T-cell (primary cell): ENCODE results near the gene TRAF4. TPM values are rescaled to one million over a fixed set of nuclear protein-coding genes. Genes with fewer than 3 reads are reported as not detected.

Experiments
- ATAC-seq, 4 experiments: fragments of 200-7000 bp in 3 of 4; fragments of 150-1000 bp in 1 of 4; cut with Tn5 transposase; replicated peaks in 1 of 4; 1 replicate in 3 of 4; 2 replicates in 1 of 4; pipeline ENCODE4 v1.10.0; 2021; ENCODE audit warnings: moderate library complexity in 3 of 4, mild to moderate bottlenecking in 2 of 4, moderate number of reproducible peaks in 1 of 4
- CTCF ChIA-PET, 2 donors: fragments of 300-600 bp; sonication (Branson Sonifier 250); formaldehyde crosslinking; loops; one replicate each; lab custom pipeline; 2022; ENCODE audit warnings: antibody characterized with exemption in 2 of 2; lab: Charles Lee
- POLR2A ChIA-PET, 2 donors: fragments of 300-600 bp; sonication (Branson Sonifier 250); formaldehyde crosslinking; loops; one replicate each; lab custom pipeline; 2022; ENCODE audit warnings: antibody characterized with exemption in 2 of 2; lab: Charles Lee
- DNase-seq, 35 experiments: peaks; one replicate each; pipeline versions ENCODE4 v3.0.0 to v3.0.0-alpha.2; 2013 to 2023
- H3K27ac ChIP-seq: one replicate; pipeline ENCODE4 v1.5.1; 2013; ENCODE audit warnings: low read length
- H3K27me3 ChIP-seq, 2 experiments: replicated peaks in 1 of 2; 1 replicate in 1 of 2; 2 replicates in 1 of 2; pipeline versions ENCODE4 v1.6.1 to v1.7.0; 2013; ENCODE audit warnings: low read length in 1 of 2, mixed read lengths in 1 of 2; ENCODE audit not compliant: control insufficient read depth in 2 of 2, insufficient read depth in 2 of 2; ENCODE audit errors: extremely low read depth in 1 of 2
- H3K36me3 ChIP-seq, 2 donors: 1 replicate in 1 of 2; 2 replicates in 1 of 2; pipeline versions ENCODE4 v1.6.1 to v1.7.0; 2013; ENCODE audit warnings: low read length in 1 of 2; ENCODE audit not compliant: control insufficient read depth in 2 of 2, insufficient read depth in 1 of 2; ENCODE audit errors: extremely low read depth in 1 of 2
- H3K4me1 ChIP-seq, 2 experiments: 1 replicate in 1 of 2; 2 replicates in 1 of 2; pipeline versions ENCODE4 v1.6.1 to v1.7.0; 2013; ENCODE audit warnings: low read length in 2 of 2, mixed read lengths in 1 of 2; ENCODE audit not compliant: insufficient read depth in 2 of 2, control insufficient read depth in 1 of 2; ENCODE audit errors: extremely low read depth in 1 of 2
- H3K4me3 ChIP-seq, 2 donors: 1 replicate in 1 of 2; 2 replicates in 1 of 2; pipeline versions ENCODE4 v1.5.1 to v1.7.0; 2013; ENCODE audit warnings: mild to moderate bottlenecking in 2 of 2, low read length in 1 of 2, moderate library complexity in 1 of 2; ENCODE audit not compliant: control insufficient read depth in 1 of 2; ENCODE audit errors: extremely low read depth in 1 of 2
- H3K9me3 ChIP-seq: 2 replicates; pipeline ENCODE4 v1.7.0; 2013
- H3K27ac Mint-ChIP-seq, 2 donors: one replicate each; pipeline ENCODE4 v1.8.0; 2020 to 2021; ENCODE audit warnings: mild to moderate bottlenecking in 2 of 2, mixed read lengths in 2 of 2
- H3K27me3 Mint-ChIP-seq, 2 donors: one replicate each; pipeline ENCODE4 v1.8.0; 2021 to 2022; ENCODE audit warnings: mixed read lengths in 2 of 2
- H3K36me3 Mint-ChIP-seq: one replicate; pipeline ENCODE4 v1.8.0; 2021; ENCODE audit warnings: mixed read lengths
- H3K4me1 Mint-ChIP-seq, 3 donors: one replicate each; pipeline ENCODE4 v1.8.0; 2020 to 2022; ENCODE audit warnings: mixed read lengths in 3 of 3, mild to moderate bottlenecking in 1 of 3
- H3K4me3 Mint-ChIP-seq, 3 donors: one replicate each; pipeline ENCODE4 v1.8.0; 2020 to 2022; ENCODE audit warnings: mild to moderate bottlenecking in 3 of 3, mixed read lengths in 3 of 3, moderate library complexity in 3 of 3
- H3K9me3 Mint-ChIP-seq, 3 donors: one replicate each; pipeline ENCODE4 v1.8.0; 2020 to 2022; ENCODE audit warnings: mixed read lengths in 3 of 3
- WGBS: methylation state at CpG from one replicate; pipeline ENCODE4 v1.1.5; 2013; ENCODE audit warnings: missing lambda C conversion rate; ENCODE audit not compliant: insufficient coverage; 5-methylcytosine and 5-hydroxymethylcytosine counted together
- total RNA-seq, 35 experiments: library from RNA in 6 of 35; stranded (reverse) in 6 of 35; fragments of 120-200 nt in 1 of 35; gene quantifications; one replicate each; pipeline versions ENCODE4 v1.2.1 to v1.2.4 and lab custom pipeline; 2013 to 2026

Gene TRAF4
- total RNA-seq, 5 donors from 2014 or later (not counting 1 experiment from before 2014, with no cell fraction given), result 37.5 to 226 (median 42.5) TPM

- ChIA-PET CTCF (interaction anchor here (0.7 to 2.0 kb wide), 4 partner anchors 30 to 105 kb away, joined by 3 to 5 read pairs (median 3); partner anchors contain the start of gene TLCD1 (in 1 of the 2)), POLR2A (interaction anchor here in 1 of 2 donors (0.6 to 0.7 kb wide), 2 partner anchors 21 to 67 kb away, joined by 3 to 5 read pairs; no protein-coding TSS in a partner anchor)
- Mint-ChIP-seq H3K36me3 (peaks cover 23% of the 10 kb centered on the region), H3K27ac (peak overlapping the region; percentile 19 to 33), H3K27me3 (no peaks in the 10 kb centered on the region), H3K4me1 (peaks cover 0 to 3% (median 0%) of the 10 kb centered on the region in 3 donors), H3K9me3 (no peaks in the 10 kb centered on the region), H3K4me3 (no peak overlapping the region)
- no peak overlapping the region for H3K4me3 ChIP-seq
- no peaks in the 10 kb centered on the region for H3K4me1 ChIP-seq
- no peak overlapping the region for H3K27ac ChIP-seq
- H3K36me3 ChIP-seq, result peaks cover 9 to 37% of the 10 kb centered on the region in 2 donors
- no peak for ATAC-seq
- DNase-seq, result no peak
- H3K9me3 ChIP-seq, result no peaks in the 10 kb centered on the region
- 100% methylated on average over 2 of the region's 5 CpGs for WGBS
- no peaks in the 10 kb centered on the region for H3K27me3 ChIP-seq
These were observed 12.4 kb downstream of the TRAF4 start for GRCh38 chr17:28756049-28756804.

- H3K27ac ChIP-seq, result no peak overlapping the region
- DNase-seq (no peak), ATAC-seq (no peak)
- no peaks in the 10 kb centered on the region for H3K9me3 ChIP-seq
- CTCF ChIA-PET, result interaction anchor here in 1 of 2 donors (0.6 kb wide), 1 partner anchor 31 kb away, joined by 3 read pairs; no protein-coding TSS in a partner anchor
- peaks cover 0 to under 1% (median under 1%) of the 10 kb centered on the region in 3 donors for H3K4me1 Mint-ChIP-seq
- H3K27me3 ChIP-seq, result no peaks in the 10 kb centered on the region
- peaks cover 26% of the 10 kb centered on the region for H3K36me3 Mint-ChIP-seq
- no peak overlapping the region for H3K4me3 Mint-ChIP-seq
- WGBS, result 99% methylated on average over 32 of the region's 32 CpGs
- no peaks in the 10 kb centered on the region for H3K4me1 ChIP-seq
- H3K4me3 ChIP-seq, result no peak overlapping the region
- H3K27ac Mint-ChIP-seq, result no peak overlapping the region
- H3K9me3 Mint-ChIP-seq, result no peaks in the 10 kb centered on the region
- POLR2A ChIA-PET, result no interaction called here
- no peaks in the 10 kb centered on the region for H3K27me3 Mint-ChIP-seq
- peaks cover 11 to 46% of the 10 kb centered on the region in 2 donors for H3K36me3 ChIP-seq
These were observed 14.8 kb downstream of the TRAF4 start for GRCh38 chr17:28758411-28759121.

- Histone ChIP-seq H3K4me3 (no peak overlapping the region), H3K27me3 (no peaks in the 10 kb centered on the region), H3K27ac (no peak overlapping the region), H3K36me3 (peaks cover 11 to 46% of the 10 kb centered on the region in 2 donors), H3K4me1 (no peaks in the 10 kb centered on the region), H3K9me3 (no peaks in the 10 kb centered on the region)
- CTCF ChIA-PET, result no interaction called here
- no peaks in the 10 kb centered on the region for H3K27me3 Mint-ChIP-seq
- POLR2A ChIA-PET, result no interaction called here
- H3K36me3 Mint-ChIP-seq, result peaks cover 29% of the 10 kb centered on the region
- no peak overlapping the region for H3K4me3 Mint-ChIP-seq
- 98% methylated on average over 12 of the region's 18 CpGs for WGBS
- DNase-seq (no peak), ATAC-seq (no peak)
- peaks cover 3 to 6% (median 4%) of the 10 kb centered on the region in 3 donors for H3K4me1 Mint-ChIP-seq
- H3K9me3 Mint-ChIP-seq, result no peaks in the 10 kb centered on the region
- H3K27ac Mint-ChIP-seq, result no peak overlapping the region
These were observed 15.6 kb downstream of the TRAF4 start for GRCh38 chr17:28759256-28759865.

- Mint-ChIP-seq H3K9me3 (no peaks in the 10 kb centered on the region), H3K36me3 (peaks cover 29% of the 10 kb centered on the region), H3K27me3 (no peaks in the 10 kb centered on the region), H3K4me1 (peaks cover 3 to 6% (median 4%) of the 10 kb centered on the region in 3 donors), H3K27ac (no peak overlapping the region), H3K4me3 (no peak overlapping the region)
- no peaks in the 10 kb centered on the region for H3K9me3 ChIP-seq
- H3K4me1 ChIP-seq, result no peaks in the 10 kb centered on the region
- H3K27me3 ChIP-seq, result no peaks in the 10 kb centered on the region
- ATAC-seq, result no peak
- H3K27ac ChIP-seq, result no peak overlapping the region
- H3K4me3 ChIP-seq, result no peak overlapping the region
- H3K36me3 ChIP-seq, result peaks cover 11 to 52% of the 10 kb centered on the region in 2 donors
- ChIA-PET CTCF (interaction anchor here (0.6 to 0.8 kb wide), 3 partner anchors 27 to 356 kb away, joined by 3 read pairs; no protein-coding TSS in a partner anchor), POLR2A (interaction anchor here (0.7 to 1.6 kb wide), 2 partner anchors 26 to 41 kb away, joined by 3 to 5 read pairs; partner anchors contain the start of gene RPL23A (in 1 of the 2))
- WGBS, result 69% methylated on average over 6 of the region's 9 CpGs
- no peak for DNase-seq
These were observed 17.1 kb downstream of the TRAF4 start for GRCh38 chr17:28760601-28761562.

- Histone ChIP-seq H3K9me3 (no peaks in the 10 kb centered on the region), H3K27ac (no peak overlapping the region), H3K27me3 (no peaks in the 10 kb centered on the region), H3K4me1 (no peaks in the 10 kb centered on the region), H3K36me3 (peaks cover 10 to 46% of the 10 kb centered on the region in 2 donors), H3K4me3 (no peak overlapping the region)
- peak in 3 of 4 experiments; percentile 23 to 45 (median 29) for ATAC-seq
- no peaks in the 10 kb centered on the region for H3K9me3 Mint-ChIP-seq
- no CpG with 5 or more reads among the region's 1 CpG for WGBS
- H3K27ac Mint-ChIP-seq, result no peak overlapping the region
- peaks cover 3 to 6% (median 4%) of the 10 kb centered on the region in 3 donors for H3K4me1 Mint-ChIP-seq
- peaks cover 17% of the 10 kb centered on the region for H3K36me3 Mint-ChIP-seq
- DNase-seq, result no peak
- H3K27me3 Mint-ChIP-seq, result no peaks in the 10 kb centered on the region
- ChIA-PET CTCF (interaction anchor here (0.5 to 3.0 kb wide), 61 partner anchors 9 to 1041 kb away, joined by 3 to 32 read pairs (median 4); partner anchors contain the start of genes FAM222B (in 2 of the 2), TLCD1 (in 2 of the 2), DHRS13 (in 1 of the 2) and ERAL1 (in 1 of the 2)), POLR2A (interaction anchor here in 1 of 2 donors (0.7 to 1.0 kb wide), 2 partner anchors 12 to 65 kb away, joined by 3 to 4 read pairs; no protein-coding TSS in a partner anchor)
- no peak overlapping the region for H3K4me3 Mint-ChIP-seq
These were observed 19.5 kb downstream of the TRAF4 start for GRCh38 chr17:28763137-28763799.
